Cardiac muscle cell (in vitro differentiated cells and primary cell): ENCODE data around the gene NCMAP. TPM values are rescaled to one million over a fixed set of nuclear protein-coding genes. Genes with fewer than 3 reads are reported as not detected.
A peak's percentile ranks its signal among the peaks of the same experiment; 100 is the strongest.
"Not testable (repeated sequence)": the region's sequence is repeated elsewhere in the genome, so short reads cannot be mapped to it uniquely, and the experiment has no call there.

Experiments
- DNase-seq, 2 donors: peaks; one replicate each; pipeline versions ENCODE4 v3.0.0 to v3.0.0-alpha.2; 2010 to 2017; ENCODE audit warnings: low read depth in 1 of 2, low spot score in 1 of 2
- H3K27ac ChIP-seq: fragments of 200-600 bp; sonication (generic); 2 replicates; pipeline ENCODE4 v1.5.1; 2016
- H3K27me3 ChIP-seq: fragments of 200-600 bp; sonication (generic); 2 replicates; pipeline ENCODE4 v1.6.0; 2016; ENCODE audit warnings: control low read depth
- H3K36me3 ChIP-seq: fragments of 200-600 bp; sonication (generic); 2 replicates; pipeline ENCODE4 v1.5.1; 2016; ENCODE audit warnings: control low read depth
- H3K4me1 ChIP-seq: fragments of 200-600 bp; sonication (generic); 2 replicates; pipeline ENCODE4 v1.8.1; 2017; ENCODE audit warnings: low read depth, mild to moderate bottlenecking, mixed run types
- H3K4me3 ChIP-seq: fragments of 200-600 bp; sonication (generic); 2 replicates; pipeline ENCODE4 v1.5.1; 2016; ENCODE audit warnings: mild to moderate bottlenecking
- H3K9me3 ChIP-seq: fragments of 200-600 bp; sonication (generic); 2 replicates; pipeline ENCODE4 v1.5.1; 2017; ENCODE audit warnings: low read depth, mild to moderate bottlenecking, control low read depth
- polyA plus RNA-seq: library from polyadenylated mRNA; unstranded; fragments of >200 nt; fragmentation: Nextera tagmentation; extraction: Ambion mirVana; gene quantifications from 2 replicates; pipeline ENCODE4 v1.2.1, GENCODE V29; 2016
- total RNA-seq: library from RNA; depleted of rRNA; stranded (reverse); fragments of >200 nt; gene quantifications from 2 replicates; pipeline ENCODE4 v1.2.3, GENCODE V29; 2016
- TF ChIP-seq, protein P1 (sequence below): IDR thresholded peaks from 2 replicates; pipeline ENCODE4 v1.5.1; 2012; ENCODE audit warnings: low read depth, mild to moderate bottlenecking, low read length

NCMAP gene
- total and polyA plus RNA-seq, 2 experiments from 2014 or later = not detected

DNA sequence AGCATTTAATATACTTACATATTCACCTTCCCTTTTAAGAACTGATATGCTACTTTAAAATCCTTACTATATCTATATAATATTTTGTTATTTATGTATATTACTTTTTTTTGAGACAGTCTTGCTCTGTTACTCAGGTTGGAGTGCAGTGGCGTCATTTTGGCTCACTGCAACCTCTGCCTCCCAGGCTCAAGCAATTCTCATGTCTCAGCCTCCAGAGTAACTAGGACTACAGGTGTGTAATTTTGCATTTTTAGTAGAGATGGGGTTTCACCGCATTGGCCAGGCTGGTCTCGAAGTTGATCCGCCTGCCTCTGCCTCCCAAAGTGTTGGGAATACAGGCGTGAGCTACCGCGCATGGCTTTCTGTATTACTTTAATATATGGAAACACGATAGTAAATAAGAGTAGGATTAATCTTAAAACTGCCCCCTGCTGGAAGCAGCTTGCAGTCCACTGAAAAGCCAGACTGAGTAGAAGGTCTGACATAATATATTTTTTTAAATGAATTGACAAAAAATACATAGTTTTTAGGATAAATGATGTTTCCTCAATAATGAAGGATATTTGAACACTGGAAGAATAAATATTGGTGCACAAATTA, 28.8 kb upstream of the NCMAP start:
- Histone ChIP-seq H3K27ac (no peak overlapping the region), H3K27me3 (no peaks in the 10 kb centered on the region), H3K4me3 (no peak overlapping the region), H3K36me3 (no peaks in the 10 kb centered on the region), H3K9me3 (no peaks in the 10 kb centered on the region), H3K4me1 (peaks cover 5% of the 10 kb centered on the region)
- peak in 1 of 2 donors; percentile 34 for DNase-seq
- TF ChIP-seq, protein P1, sequence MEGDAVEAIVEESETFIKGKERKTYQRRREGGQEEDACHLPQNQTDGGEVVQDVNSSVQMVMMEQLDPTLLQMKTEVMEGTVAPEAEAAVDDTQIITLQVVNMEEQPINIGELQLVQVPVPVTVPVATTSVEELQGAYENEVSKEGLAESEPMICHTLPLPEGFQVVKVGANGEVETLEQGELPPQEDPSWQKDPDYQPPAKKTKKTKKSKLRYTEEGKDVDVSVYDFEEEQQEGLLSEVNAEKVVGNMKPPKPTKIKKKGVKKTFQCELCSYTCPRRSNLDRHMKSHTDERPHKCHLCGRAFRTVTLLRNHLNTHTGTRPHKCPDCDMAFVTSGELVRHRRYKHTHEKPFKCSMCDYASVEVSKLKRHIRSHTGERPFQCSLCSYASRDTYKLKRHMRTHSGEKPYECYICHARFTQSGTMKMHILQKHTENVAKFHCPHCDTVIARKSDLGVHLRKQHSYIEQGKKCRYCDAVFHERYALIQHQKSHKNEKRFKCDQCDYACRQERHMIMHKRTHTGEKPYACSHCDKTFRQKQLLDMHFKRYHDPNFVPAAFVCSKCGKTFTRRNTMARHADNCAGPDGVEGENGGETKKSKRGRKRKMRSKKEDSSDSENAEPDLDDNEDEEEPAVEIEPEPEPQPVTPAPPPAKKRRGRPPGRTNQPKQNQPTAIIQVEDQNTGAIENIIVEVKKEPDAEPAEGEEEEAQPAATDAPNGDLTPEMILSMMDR = peak; percentile 61

DNA sequence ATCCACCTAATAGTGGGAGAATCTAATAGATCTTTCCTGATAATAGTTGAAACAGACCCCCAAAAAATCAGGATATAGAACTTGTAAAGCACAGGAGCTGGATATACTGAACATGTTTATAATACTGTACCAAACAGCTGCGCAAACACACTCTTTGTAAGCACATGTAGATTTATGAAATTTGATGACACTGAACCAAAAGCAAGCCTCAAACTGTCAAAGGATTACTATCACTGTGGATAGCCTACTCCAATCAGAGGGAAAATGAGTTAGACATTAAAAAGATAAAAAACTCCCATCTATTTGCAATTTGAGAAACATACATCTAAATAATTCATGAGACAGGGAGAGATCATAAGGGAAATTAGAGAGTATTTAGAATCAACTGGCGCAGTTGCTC, 27.1 kb upstream of the NCMAP start:
- Histone ChIP-seq H3K4me3 (no peak overlapping the region), H3K9me3 (no peaks in the 10 kb centered on the region), H3K36me3 (no peaks in the 10 kb centered on the region), H3K27ac (no peak overlapping the region), H3K27me3 (no peaks in the 10 kb centered on the region), H3K4me1 (peaks cover 5% of the 10 kb centered on the region)
- TF ChIP-seq, protein P1 = no peak
- no peak for DNase-seq

DNA sequence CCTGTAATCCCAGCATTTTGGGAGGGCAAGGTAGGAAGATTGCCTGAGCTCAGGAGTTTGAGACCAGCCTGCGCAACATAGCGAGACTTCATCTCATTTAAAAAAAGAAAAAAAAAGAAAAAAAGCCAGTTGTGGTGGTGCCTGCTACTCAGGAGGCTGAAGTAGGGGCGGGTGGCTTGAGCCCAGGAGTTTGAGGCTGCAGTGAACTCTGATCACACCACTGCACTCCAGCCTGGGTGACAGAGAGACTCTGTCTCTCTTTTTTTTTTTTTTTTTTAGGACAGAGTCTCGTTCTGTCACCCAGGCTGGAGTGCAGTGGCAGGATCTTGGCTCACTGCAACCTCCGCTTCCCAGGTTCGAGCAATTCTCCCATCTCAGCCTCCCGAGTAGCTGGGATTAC, 26.6 kb upstream of the NCMAP start:
- not testable (repeated sequence) for H3K27ac ChIP-seq, H3K4me1 ChIP-seq, DNase-seq, H3K4me3 ChIP-seq, H3K27me3 ChIP-seq, H3K36me3 ChIP-seq, H3K9me3 ChIP-seq

DNA sequence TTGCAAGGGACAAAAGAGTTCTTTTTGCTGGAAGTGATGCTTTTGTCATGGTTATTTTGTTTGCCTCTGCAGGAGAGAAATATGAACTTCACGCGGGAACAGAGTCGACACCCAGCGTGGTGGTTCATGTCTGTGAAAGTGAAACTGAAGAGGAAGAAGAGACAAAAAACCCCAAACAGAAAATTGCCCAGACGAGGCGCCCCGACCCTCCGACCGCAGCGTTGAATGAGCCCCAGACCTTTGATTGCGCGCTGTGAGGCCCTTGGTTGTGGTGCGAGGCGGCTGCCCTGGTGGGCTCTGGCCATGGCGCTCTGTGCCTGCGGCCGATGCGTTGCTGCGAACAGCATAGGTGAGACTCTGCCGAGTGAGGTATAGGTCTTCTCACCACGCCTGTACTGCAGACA, 20.9 kb upstream of the NCMAP start:
- TF ChIP-seq, protein P1 = no peak
- Histone ChIP-seq H3K27ac (no peak overlapping the region), H3K27me3 (no peaks in the 10 kb centered on the region), H3K4me3 (no peak overlapping the region), H3K9me3 (no peaks in the 10 kb centered on the region), H3K36me3 (peaks cover 4% of the 10 kb centered on the region), H3K4me1 (peaks cover 10% of the 10 kb centered on the region)
- DNase-seq = no peak

DNA sequence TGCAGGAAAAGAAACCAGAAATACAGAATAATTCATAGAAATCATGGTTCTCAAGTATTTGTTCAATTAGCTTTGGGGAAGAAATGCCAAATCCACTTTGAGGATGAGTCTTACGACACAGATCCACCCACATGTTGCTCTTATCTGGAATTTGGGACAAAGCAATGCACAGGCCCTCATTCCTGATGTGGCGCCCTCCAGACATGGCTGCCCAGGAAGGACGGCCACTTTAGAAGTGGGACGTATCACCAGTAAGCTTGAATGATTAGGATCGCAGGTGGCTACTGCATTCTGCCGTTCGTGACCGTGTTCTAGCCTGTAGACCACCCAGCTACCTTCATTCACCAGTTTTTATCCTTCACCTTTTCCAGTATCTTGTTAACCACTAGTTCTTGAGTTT, 20.1 kb upstream of the NCMAP start:
- Histone ChIP-seq H3K4me3 (no peak overlapping the region), H3K4me1 (peaks cover 10% of the 10 kb centered on the region), H3K9me3 (no peaks in the 10 kb centered on the region), H3K27me3 (no peaks in the 10 kb centered on the region), H3K36me3 (peaks cover 4% of the 10 kb centered on the region), H3K27ac (no peak overlapping the region)
- DNase-seq = no peak
- TF ChIP-seq, protein P1 = no peak

DNA sequence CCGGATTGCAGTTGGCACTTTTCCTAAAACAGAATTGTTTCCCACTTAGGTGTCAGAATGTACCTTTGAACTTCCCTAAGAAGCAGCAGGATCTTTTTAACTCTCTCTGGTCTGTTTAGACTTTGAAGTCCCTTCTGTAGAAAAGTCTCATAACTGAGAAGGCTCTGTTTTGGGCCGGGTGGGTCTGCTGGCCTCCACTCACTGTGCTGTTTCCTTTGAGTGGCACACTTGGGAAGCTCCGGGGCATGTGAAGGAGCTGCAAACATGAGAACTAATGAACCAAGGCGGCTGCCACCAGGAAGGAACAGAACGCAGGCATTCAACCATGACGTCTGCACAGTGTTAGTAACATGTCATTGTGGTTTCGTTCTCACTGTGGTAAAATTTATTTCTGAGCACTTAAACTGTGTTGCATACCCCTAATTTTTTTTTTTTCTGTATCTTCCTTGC, 19.5 kb upstream of the NCMAP start:
- Histone ChIP-seq H3K36me3 (peaks cover 4% of the 10 kb centered on the region), H3K4me3 (no peak overlapping the region), H3K27me3 (no peaks in the 10 kb centered on the region), H3K4me1 (peaks cover 10% of the 10 kb centered on the region), H3K9me3 (no peaks in the 10 kb centered on the region), H3K27ac (no peak overlapping the region)
- peak; percentile 27 to 30 for DNase-seq
- TF ChIP-seq, protein P1 = no peak
